ENCODE data around the gene PMEL. TPM values are rescaled to one million over a fixed set of nuclear protein-coding genes. Genes with fewer than 3 reads are reported as not detected.

The PMEL gene
- total and polyA plus RNA-seq, 7 donors = 0.71 to 1.8 (median 1.3) TPM; not detected in 2

DNA sequence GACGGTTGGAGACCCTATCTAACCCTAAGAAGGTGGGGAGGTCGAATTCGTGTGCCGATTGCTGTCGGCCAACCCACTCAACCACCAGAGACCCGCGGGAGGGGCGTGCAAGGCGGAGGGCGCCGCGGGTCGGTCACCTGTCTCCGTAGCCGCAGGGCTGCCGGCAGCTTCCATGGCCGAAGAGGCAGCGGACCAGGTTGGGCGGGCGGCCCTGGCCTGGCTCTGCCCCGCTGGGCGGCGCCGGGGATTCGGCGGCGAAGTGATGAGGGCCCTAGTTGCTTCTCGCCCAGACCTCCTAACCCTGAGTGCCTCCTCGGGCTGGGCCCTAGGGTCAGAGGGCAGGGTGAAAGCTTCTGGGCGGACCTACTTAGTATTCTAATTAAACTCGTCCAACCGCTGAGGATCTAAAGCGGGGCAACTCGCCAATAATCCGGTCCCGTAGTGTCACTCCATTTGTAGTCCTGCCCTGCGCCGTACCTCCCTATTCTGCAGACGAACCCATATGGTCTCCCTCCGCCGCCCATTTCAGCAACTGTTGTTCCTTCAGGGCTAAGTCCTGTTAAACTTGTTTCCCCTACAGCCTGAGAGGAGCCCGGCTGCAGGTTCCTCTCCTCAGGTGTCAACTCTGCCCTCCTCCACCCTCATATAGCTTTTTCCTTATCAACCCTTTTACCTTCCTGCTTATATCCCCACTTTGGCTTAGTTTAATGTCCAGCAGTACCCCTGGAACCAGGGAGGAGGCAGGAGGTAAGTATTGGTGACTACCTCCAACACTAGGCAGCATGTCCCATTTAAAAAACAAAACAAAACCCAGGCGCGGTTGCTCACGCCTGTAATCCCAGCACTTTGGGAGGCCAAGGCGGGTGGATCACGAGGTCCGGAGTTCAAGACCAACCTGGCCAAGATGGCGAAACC lies 38.0 kb downstream of the PMEL start, which contains the start of gene PYM1:
TSS of gene PYM1 (minus strand) at position 307 of the 915 bp plus-strand sequence. CDS start at position 174, 133 bp downstream.
- intact Hi-C loops (cut with DNase I) = loop anchor here (2.0 to 5.0 kb wide), 3 partner anchors 111 to 186 kb away; partner anchors contain the start of genes GDF11, RPS26 and SARNP
- H3K27ac ChIP-seq = peak within 1 kb of the TSS; percentile 84 to 98 (median 98)
- peak; percentile 93 for DNase-seq
- peaks cover 0 to 56% (median 44%) of the 10 kb centered on the region in 4 donors for H3K4me1 ChIP-seq
- H3K9me3 ChIP-seq = no peaks in the 10 kb centered on the region
- peaks cover 0 to 4% (median 0%) of the 10 kb centered on the region in 4 donors for H3K36me3 ChIP-seq
- H3K4me3 ChIP-seq = peak within 1 kb of the TSS; percentile 53 to 94 (median 86)
- no peaks in the 10 kb centered on the region for H3K27me3 ChIP-seq
- WGBS, 2 donors = 2 to 4% methylated on average over 49 of the region's 49 CpGs
- TF ChIP-seq, protein P1, sequence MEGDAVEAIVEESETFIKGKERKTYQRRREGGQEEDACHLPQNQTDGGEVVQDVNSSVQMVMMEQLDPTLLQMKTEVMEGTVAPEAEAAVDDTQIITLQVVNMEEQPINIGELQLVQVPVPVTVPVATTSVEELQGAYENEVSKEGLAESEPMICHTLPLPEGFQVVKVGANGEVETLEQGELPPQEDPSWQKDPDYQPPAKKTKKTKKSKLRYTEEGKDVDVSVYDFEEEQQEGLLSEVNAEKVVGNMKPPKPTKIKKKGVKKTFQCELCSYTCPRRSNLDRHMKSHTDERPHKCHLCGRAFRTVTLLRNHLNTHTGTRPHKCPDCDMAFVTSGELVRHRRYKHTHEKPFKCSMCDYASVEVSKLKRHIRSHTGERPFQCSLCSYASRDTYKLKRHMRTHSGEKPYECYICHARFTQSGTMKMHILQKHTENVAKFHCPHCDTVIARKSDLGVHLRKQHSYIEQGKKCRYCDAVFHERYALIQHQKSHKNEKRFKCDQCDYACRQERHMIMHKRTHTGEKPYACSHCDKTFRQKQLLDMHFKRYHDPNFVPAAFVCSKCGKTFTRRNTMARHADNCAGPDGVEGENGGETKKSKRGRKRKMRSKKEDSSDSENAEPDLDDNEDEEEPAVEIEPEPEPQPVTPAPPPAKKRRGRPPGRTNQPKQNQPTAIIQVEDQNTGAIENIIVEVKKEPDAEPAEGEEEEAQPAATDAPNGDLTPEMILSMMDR (IDR thresholded peaks at IDR 0.05) = no peak
- TF ChIP-seq POLR2AphosphoS5 (IDR thresholded peaks at IDR 0.05) (peak in 3 of 4 donors; percentile 56 to 66 (median 66)), EP300 (IDR thresholded peaks at IDR 0.05) (no peak), POLR2A (IDR thresholded peaks at IDR 0.05) (peak; percentile 17 to 55)

GRCh38 chr12:55926738-55927587 lies 38.9 kb downstream of the PMEL start:
- TF ChIP-seq, protein P1 (IDR thresholded peaks at IDR 0.05) = peak in 3 of 4 experiments; percentile 73 to 87 (median 80)
- TF ChIP-seq POLR2AphosphoS5 (IDR thresholded peaks at IDR 0.05) = peak; percentile 50 to 82 (median 61)
- peak in 1 of 2 donors; percentile 39 for TF ChIP-seq POLR2A (IDR thresholded peaks at IDR 0.05)
- TF ChIP-seq EP300 (IDR thresholded peaks at IDR 0.05) = no peak
- Histone ChIP-seq H3K27ac (peak overlapping the region; percentile 84 to 98 (median 98)), H3K9me3 (no peaks in the 10 kb centered on the region), H3K36me3 (peaks cover 0 to 8% (median 0%) of the 10 kb centered on the region in 4 donors), H3K27me3 (no peaks in the 10 kb centered on the region), H3K4me3 (peak overlapping the region; percentile 53 to 94 (median 86)), H3K4me1 (peaks cover 0 to 48% (median 38%) of the 10 kb centered on the region in 4 donors)
- intact Hi-C loops (cut with DNase I) = loop anchor here (1.0 to 5.0 kb wide), 3 partner anchors 98 to 185 kb away; partner anchors contain the start of genes DNAJC14, GDF11 and RPS26
- 0% methylated on average over 42 of the region's 42 CpGs for WGBS, 2 donors
- peak; percentile 94 for DNase-seq

GRCh38 chr12:55925870-55926737 lies 39.7 kb downstream of the PMEL start:
- Histone ChIP-seq H3K36me3 (peaks cover 0 to 10% (median 0%) of the 10 kb centered on the region in 4 donors), H3K4me3 (peak overlapping the region; percentile 53 to 94 (median 86)), H3K27me3 (no peaks in the 10 kb centered on the region), H3K9me3 (no peaks in the 10 kb centered on the region), H3K4me1 (peaks cover 0 to 44% (median 37%) of the 10 kb centered on the region in 4 donors), H3K27ac (peak overlapping the region; percentile 84 to 98 (median 98))
- DNase-seq = no peak
- WGBS, 2 donors = 10 to 14% methylated on average over 10 of the region's 10 CpGs
- intact Hi-C loops (cut with DNase I) = loop anchor here (1.0 to 5.0 kb wide), 3 partner anchors 97 to 184 kb away; partner anchors contain the start of genes DNAJC14, GDF11 and RPS26
- no peak for TF ChIP-seq POLR2A (IDR thresholded peaks at IDR 0.05)
- TF ChIP-seq POLR2AphosphoS5 (IDR thresholded peaks at IDR 0.05) = no peak
- TF ChIP-seq, protein P1 (IDR thresholded peaks at IDR 0.05) = no peak
- TF ChIP-seq EP300 (IDR thresholded peaks at IDR 0.05) = no peak
